Vagina (tissue), 2 donors: ENCODE data around the gene ZNF385B. TPM values are rescaled to one million over a fixed set of nuclear protein-coding genes. Genes with fewer than 3 reads are reported as not detected.

Source experiments
- DNase-seq, 2 donors: peaks; one replicate each; pipeline ENCODE4 v3.0.0-alpha.2; 2017; ENCODE audit errors: extremely low spot score in 2 of 2
- H3K27ac ChIP-seq: fragments of 200-600 bp; sonication (generic); one replicate; pipeline ENCODE4 v1.5.1; 2019
- H3K27me3 ChIP-seq: fragments of 200-600 bp; sonication (generic); one replicate; pipeline ENCODE4 v1.5.1; 2019
- H3K36me3 ChIP-seq, 2 donors: fragments of 200-600 bp; sonication (generic); one replicate each; pipeline ENCODE4 v1.5.1; 2017 to 2019
- H3K4me1 ChIP-seq: fragments of 200-600 bp; sonication (generic); one replicate; pipeline ENCODE4 v1.5.1; 2019
- H3K4me3 ChIP-seq, 2 donors: fragments of 200-600 bp; sonication (generic); 1 replicate in 1 of 2; 2 replicates in 1 of 2; pipeline ENCODE4 v1.5.1; 2016 to 2019
- H3K9me3 ChIP-seq: fragments of 200-600 bp; sonication (generic); one replicate; pipeline ENCODE4 v1.5.1; 2019
- POLR2A ChIP-seq, 2 donors: fragments of 450-650 bp; IDR thresholded peaks; one replicate each; pipeline ENCODE4 v1.6.1; 2017; ENCODE audit warnings: antibody characterized with exemption in 2 of 2, mild to moderate bottlenecking in 2 of 2, moderate library complexity in 2 of 2
- POLR2AphosphoS5 ChIP-seq, 2 donors: sonication (generic); formaldehyde crosslinking; IDR thresholded peaks; one replicate each; pipeline ENCODE4 v1.9.0; 2017; ENCODE audit warnings: antibody characterized with exemption in 2 of 2, mild to moderate bottlenecking in 2 of 2, low read depth in 1 of 2; ENCODE audit not compliant: insufficient read depth in 1 of 2
- intact Hi-C: fragments of 100-400 bp; cut with DNase I; formaldehyde crosslinking; loops from one replicate; pipeline ENCODE4 v1.15.1; 2023
- total RNA-seq: library from RNA; depleted of rRNA; stranded (reverse); fragments of >200 nt; gene quantifications from one replicate; pipeline ENCODE4 v1.2.3, GENCODE V29; 2016
- TF ChIP-seq, protein P1 (sequence below), 3 experiments: fragments of 450-650 bp in 2 of 3; fragments of 200-600 bp in 1 of 3; sonication (generic) in 1 of 3; IDR thresholded peaks; one replicate each; pipeline ENCODE4 v1.5.1; 2017 to 2019; ENCODE audit warnings: antibody characterized with exemption in 3 of 3, mild to moderate bottlenecking in 2 of 3, moderate library complexity in 2 of 3

Gene ZNF385B
- total RNA-seq, 1 donor from 2014 or later: 11.5 TPM

DNA sequence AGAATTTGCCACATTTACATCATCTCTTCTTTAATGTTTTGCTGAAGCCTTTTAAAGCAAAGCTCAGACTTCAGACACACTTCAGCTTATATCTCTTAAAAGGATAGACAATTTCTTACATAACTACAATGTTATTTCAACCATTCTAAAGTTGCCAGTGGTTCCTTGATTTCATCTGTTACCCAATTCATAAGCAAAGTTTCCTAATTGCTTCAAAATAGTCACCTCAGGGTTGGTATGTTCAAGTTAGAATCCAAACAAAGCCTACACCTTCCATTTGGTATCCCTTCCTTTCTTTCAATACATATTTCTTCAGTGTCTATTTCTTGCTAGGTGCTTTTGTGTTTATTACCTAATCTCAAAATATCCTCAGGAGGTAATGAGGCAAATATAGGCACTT is 60.6 kb downstream of the ZNF385B start:
- no peaks in the 10 kb centered on the region for H3K4me1 ChIP-seq
- no peaks in the 10 kb centered on the region for H3K27me3 ChIP-seq
- no peak overlapping the region for H3K4me3 ChIP-seq
- TF ChIP-seq POLR2AphosphoS5 (IDR thresholded peaks at IDR 0.05; ENCODE audit: insufficient read depth in 1 of 2, low read depth in 1 of 2): no peak
- TF ChIP-seq POLR2A (IDR thresholded peaks at IDR 0.05): no peak
- TF ChIP-seq, protein P1, sequence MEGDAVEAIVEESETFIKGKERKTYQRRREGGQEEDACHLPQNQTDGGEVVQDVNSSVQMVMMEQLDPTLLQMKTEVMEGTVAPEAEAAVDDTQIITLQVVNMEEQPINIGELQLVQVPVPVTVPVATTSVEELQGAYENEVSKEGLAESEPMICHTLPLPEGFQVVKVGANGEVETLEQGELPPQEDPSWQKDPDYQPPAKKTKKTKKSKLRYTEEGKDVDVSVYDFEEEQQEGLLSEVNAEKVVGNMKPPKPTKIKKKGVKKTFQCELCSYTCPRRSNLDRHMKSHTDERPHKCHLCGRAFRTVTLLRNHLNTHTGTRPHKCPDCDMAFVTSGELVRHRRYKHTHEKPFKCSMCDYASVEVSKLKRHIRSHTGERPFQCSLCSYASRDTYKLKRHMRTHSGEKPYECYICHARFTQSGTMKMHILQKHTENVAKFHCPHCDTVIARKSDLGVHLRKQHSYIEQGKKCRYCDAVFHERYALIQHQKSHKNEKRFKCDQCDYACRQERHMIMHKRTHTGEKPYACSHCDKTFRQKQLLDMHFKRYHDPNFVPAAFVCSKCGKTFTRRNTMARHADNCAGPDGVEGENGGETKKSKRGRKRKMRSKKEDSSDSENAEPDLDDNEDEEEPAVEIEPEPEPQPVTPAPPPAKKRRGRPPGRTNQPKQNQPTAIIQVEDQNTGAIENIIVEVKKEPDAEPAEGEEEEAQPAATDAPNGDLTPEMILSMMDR (IDR thresholded peaks at IDR 0.05): no peak
- intact Hi-C loops: no loop called here
- DNase-seq: no peak
- H3K36me3 ChIP-seq: no peaks in the 10 kb centered on the region
- no peaks in the 10 kb centered on the region for H3K9me3 ChIP-seq
- no peak overlapping the region for H3K27ac ChIP-seq

DNA sequence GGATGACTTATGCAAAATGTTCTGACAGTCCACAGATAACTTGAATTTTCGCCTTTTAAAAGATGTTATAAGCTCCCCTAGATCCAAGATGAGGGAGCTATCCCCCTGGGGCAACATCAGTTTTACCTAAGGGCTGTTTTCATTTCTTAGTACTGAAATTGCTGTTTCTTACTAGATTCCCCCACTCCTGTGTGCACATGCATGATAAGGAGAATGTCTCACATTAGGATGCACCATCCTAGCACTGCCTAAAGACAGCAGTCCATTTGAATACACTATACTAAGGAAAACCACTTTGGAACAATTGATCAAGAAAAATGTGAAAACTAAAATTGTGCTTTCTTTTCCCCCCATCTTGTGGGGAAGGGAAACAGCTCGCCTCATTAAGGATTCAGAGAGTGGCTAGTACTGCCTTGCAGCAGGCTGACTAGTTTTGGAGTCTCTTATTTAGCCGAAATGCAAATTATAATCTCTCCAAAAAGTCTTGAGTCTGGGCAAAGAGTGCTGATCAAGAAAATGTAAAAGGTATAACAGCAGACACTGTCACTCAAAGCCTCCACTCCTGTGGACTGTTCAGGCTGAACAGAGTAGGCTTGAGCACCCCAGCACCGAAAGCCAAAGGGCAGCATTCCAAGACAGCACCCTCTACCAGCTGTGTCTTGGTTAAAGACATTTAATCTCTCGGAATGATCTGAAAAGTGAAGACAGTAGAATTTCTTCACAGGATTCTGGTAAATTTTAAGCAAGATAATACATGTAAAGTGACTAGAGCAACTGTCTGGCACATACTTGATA is 65.0 kb downstream of the ZNF385B start:
- Histone ChIP-seq H3K27me3 (no peaks in the 10 kb centered on the region), H3K27ac (no peak overlapping the region), H3K36me3 (no peaks in the 10 kb centered on the region), H3K4me1 (no peaks in the 10 kb centered on the region), H3K9me3 (no peaks in the 10 kb centered on the region), H3K4me3 (no peak overlapping the region)
- intact Hi-C loops: no loop called here
- TF ChIP-seq POLR2A (IDR thresholded peaks at IDR 0.05): no peak
- TF ChIP-seq, protein P1 (IDR thresholded peaks at IDR 0.05): no peak
- TF ChIP-seq POLR2AphosphoS5 (IDR thresholded peaks at IDR 0.05; ENCODE audit: insufficient read depth in 1 of 2, low read depth in 1 of 2): no peak
- DNase-seq: no peak

DNA sequence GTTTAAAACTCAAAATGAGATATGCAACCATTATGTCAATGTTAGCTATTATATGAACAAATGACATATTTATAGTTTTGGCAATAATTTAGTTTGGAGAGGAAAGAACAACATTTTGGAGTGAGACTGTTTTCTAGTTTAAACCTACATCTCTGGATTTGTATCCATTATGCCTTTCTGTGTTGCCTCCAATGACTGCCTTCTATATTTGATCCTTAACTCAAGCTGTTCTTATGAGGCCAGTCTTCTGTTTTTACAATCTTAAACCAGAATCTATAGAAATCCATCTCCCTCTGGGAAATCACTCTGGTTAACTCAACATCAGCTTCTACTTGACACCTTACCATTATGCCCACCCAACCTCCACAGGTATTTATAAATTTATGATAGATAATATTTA is 67.5 kb downstream of the ZNF385B start:
- Histone ChIP-seq H3K4me3 (no peak overlapping the region), H3K36me3 (no peaks in the 10 kb centered on the region), H3K9me3 (no peaks in the 10 kb centered on the region), H3K4me1 (no peaks in the 10 kb centered on the region), H3K27me3 (no peaks in the 10 kb centered on the region), H3K27ac (no peak overlapping the region)
- intact Hi-C loops: no loop called here
- TF ChIP-seq POLR2A (IDR thresholded peaks at IDR 0.05): no peak
- TF ChIP-seq, protein P1 (IDR thresholded peaks at IDR 0.05): no peak
- no peak for TF ChIP-seq POLR2AphosphoS5 (IDR thresholded peaks at IDR 0.05; ENCODE audit: insufficient read depth in 1 of 2, low read depth in 1 of 2)
- no peak for DNase-seq

DNA sequence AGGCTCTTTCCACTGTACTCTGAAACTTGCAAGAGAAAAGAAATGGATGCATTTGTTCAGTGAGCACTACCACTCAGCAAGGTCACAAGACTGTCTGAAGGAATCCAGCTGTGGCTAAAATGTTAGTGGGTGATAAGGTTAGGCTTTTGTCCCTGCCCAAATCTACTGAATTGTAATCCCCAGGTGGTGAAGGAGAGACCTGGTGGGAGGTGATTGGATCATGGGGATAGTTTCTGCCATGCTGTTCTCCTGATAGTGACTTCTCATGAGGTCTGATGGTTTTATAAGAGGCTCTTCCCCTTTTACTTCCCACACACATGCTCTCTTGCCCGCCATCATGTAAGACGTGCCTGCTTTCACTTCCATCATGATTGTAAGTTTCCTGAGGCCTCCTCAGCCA is 68.2 kb downstream of the ZNF385B start:
- TF ChIP-seq, protein P1 (IDR thresholded peaks at IDR 0.05): no peak
- TF ChIP-seq POLR2A (IDR thresholded peaks at IDR 0.05) (no peak), POLR2AphosphoS5 (IDR thresholded peaks at IDR 0.05; ENCODE audit: insufficient read depth in 1 of 2, low read depth in 1 of 2) (no peak)
- no peak for DNase-seq
- Histone ChIP-seq H3K9me3 (no peaks in the 10 kb centered on the region), H3K27me3 (no peaks in the 10 kb centered on the region), H3K27ac (no peak overlapping the region), H3K4me3 (no peak overlapping the region), H3K36me3 (no peaks in the 10 kb centered on the region), H3K4me1 (no peaks in the 10 kb centered on the region)
- intact Hi-C loops: no loop called here
